HTR-8/SVneo (cell line): Measurements from ENCODE around the gene DUSP10.

Experiments
- DNase-seq: peaks from one replicate; pipeline ENCODE4 v3.0.0; 2011; ENCODE audit warnings: low spot score, mixed read lengths; ENCODE audit not compliant: insufficient read length
- FAIRE-seq: peaks from 2 replicates; lab custom pipeline; 2011; peaks lifted over from hg19 to GRCh38; lab: Jason Lieb, UNC

The DUSP10 gene

GRCh38 chr1:221741703-221742554 is at the start of gene DUSP10:
Gene DUSP10 (minus strand): TSS chr1:221742089. CDS start chr1:221739744, 2,345 bp downstream.
- DNase-seq, result peak; percentile 99
- no peak for FAIRE-seq

- FAIRE-seq, result no peak
Observed at GRCh38 chr1:221788466-221788865, 46.6 kb upstream of the DUSP10 start.

GRCh38 chr1:221786647-221787046 is 44.8 kb upstream of the DUSP10 start:
- DNase-seq (no peak), FAIRE-seq (no peak)

More at GRCh38 chr1:221788466-221788865, 46.6 kb upstream of the DUSP10 start:
- DNase-seq, result no peak

GRCh38 chr1:221783936-221784335 is 42.0 kb upstream of the DUSP10 start:
- no peak for FAIRE-seq

GRCh38 chr1:221783437-221783836 is 41.5 kb upstream of the DUSP10 start:
- no peak for DNase-seq

More at GRCh38 chr1:221783936-221784335, 42.0 kb upstream of the DUSP10 start:
- DNase-seq, result no peak

GRCh38 chr1:221782970-221783369 is 41.1 kb upstream of the DUSP10 start:
- FAIRE-seq, result no peak
- DNase-seq, result no peak

More at GRCh38 chr1:221783437-221783836, 41.5 kb upstream of the DUSP10 start:
- no peak for FAIRE-seq

- FAIRE-seq (no peak), DNase-seq (no peak)
Observed at GRCh38 chr1:221782477-221782876, 40.6 kb upstream of the DUSP10 start.

- no peak for FAIRE-seq
- no peak for DNase-seq
Observed at GRCh38 chr1:221781102-221781755, 39.3 kb upstream of the DUSP10 start.

GRCh38 chr1:221780175-221780574 is 38.3 kb upstream of the DUSP10 start:
- FAIRE-seq (no peak), DNase-seq (no peak)

GRCh38 chr1:221779771-221780170 is 37.9 kb upstream of the DUSP10 start:
- FAIRE-seq (no peak), DNase-seq (no peak)

- no peak for FAIRE-seq
- DNase-seq, result no peak
Observed at GRCh38 chr1:221778535-221779142, 36.8 kb upstream of the DUSP10 start.

GRCh38 chr1:221778125-221778524 is 36.2 kb upstream of the DUSP10 start:
- FAIRE-seq (no peak), DNase-seq (no peak)

- FAIRE-seq (no peak), DNase-seq (no peak)
Observed at GRCh38 chr1:221777431-221778072, 35.7 kb upstream of the DUSP10 start.

- DNase-seq, result no peak
- no peak for FAIRE-seq
Observed at GRCh38 chr1:221776495-221777301, 34.8 kb upstream of the DUSP10 start.

- DNase-seq, result no peak
- no peak for FAIRE-seq
Observed at GRCh38 chr1:221775206-221775605, 33.3 kb upstream of the DUSP10 start.

- DNase-seq (no peak), FAIRE-seq (no peak)
Observed at GRCh38 chr1:221774054-221774842, 32.4 kb upstream of the DUSP10 start.

GRCh38 chr1:221773383-221773782 is 31.5 kb upstream of the DUSP10 start:
- FAIRE-seq (no peak), DNase-seq (no peak)

GRCh38 chr1:221772117-221772516 is 30.2 kb upstream of the DUSP10 start:
- FAIRE-seq (no peak), DNase-seq (no peak)
